ENCODE measurements around the gene COL7A1. TPM values are rescaled to one million over a fixed set of nuclear protein-coding genes. Genes with fewer than 3 reads are reported as not detected.

COL7A1 gene
- polyA plus RNA-seq, 1 donor from 2014 or later, result 45.3 TPM

DNA sequence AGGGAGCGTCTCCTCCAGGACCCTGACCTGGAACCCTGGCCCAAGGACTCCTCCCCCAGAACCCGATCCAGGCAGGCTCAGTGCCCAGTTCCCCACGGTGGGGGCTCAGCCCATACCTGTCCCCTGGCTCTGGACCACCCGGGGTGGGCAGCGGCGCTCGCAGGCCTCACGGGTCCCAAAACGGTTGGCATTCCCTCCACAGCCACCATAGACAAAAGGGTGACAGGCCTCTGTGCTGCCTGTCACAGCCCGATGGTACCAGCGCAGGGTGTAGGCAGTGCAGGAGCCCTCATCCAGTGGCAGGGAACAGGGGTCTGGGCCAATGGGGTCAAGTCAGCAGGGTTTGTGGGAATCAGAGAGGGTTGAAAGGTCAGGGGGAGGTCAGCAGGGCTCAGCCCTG lies 30.5 kb downstream of the COL7A1 start:
- H3K9me3 ChIP-seq (ENCODE audit: low read length), result no peaks in the 10 kb centered on the region
- H3K4me3 ChIP-seq (ENCODE audit: low read length), result no peak overlapping the region
- no peak overlapping the region for H3K9ac ChIP-seq (ENCODE audit: low read length)
- no peaks in the 10 kb centered on the region for H3K79me2 ChIP-seq (replicated peaks; ENCODE audit: insufficient read depth, low read length)
- H3K4me2 ChIP-seq (ENCODE audit: low read length), result no peak overlapping the region
- no peaks in the 10 kb centered on the region for H3K27me3 ChIP-seq (ENCODE audit: insufficient read depth, low read depth, low read length)
- no peaks in the 10 kb centered on the region for H3F3A ChIP-seq (ENCODE audit: insufficient read depth, low read length, poor library complexity, severe bottlenecking)
- no peaks in the 10 kb centered on the region for H3K9me2 ChIP-seq (ENCODE audit: insufficient read depth, low read length)
- no peaks in the 10 kb centered on the region for H3K36me3 ChIP-seq (ENCODE audit: insufficient read depth, low read length)
- no peak overlapping the region for H3K27ac ChIP-seq (ENCODE audit: low read length)
- H2AFZ ChIP-seq (ENCODE audit: low read depth, low read length), result no peak overlapping the region
- TF ChIP-seq EZH2 (IDR thresholded peaks at IDR 0.05; ENCODE audit: borderline replicate concordance, insufficient read depth, low read length, poor library complexity, severe bottlenecking) (no peak), REST (IDR thresholded peaks at IDR 0.05; ENCODE audit: borderline replicate concordance) (no peak), RAD21 (conservative IDR thresholded peaks at IDR 0.05) (no peak), POLR2AphosphoS5 (IDR thresholded peaks at IDR 0.05) (no peak), EP300 (conservative IDR thresholded peaks at IDR 0.05; ENCODE audit: poor library complexity, severe bottlenecking) (no peak), CTCF (IDR thresholded peaks at IDR 0.05; ENCODE audit: poor library complexity, severe bottlenecking) (no peak), MXI1 (conservative IDR thresholded peaks at IDR 0.05; ENCODE audit: poor library complexity, severe bottlenecking) (no peak), SMC3 (conservative IDR thresholded peaks at IDR 0.05; ENCODE audit: poor library complexity) (no peak)
- H4K20me1 ChIP-seq (ENCODE audit: insufficient read depth), result no peaks in the 10 kb centered on the region

DNA sequence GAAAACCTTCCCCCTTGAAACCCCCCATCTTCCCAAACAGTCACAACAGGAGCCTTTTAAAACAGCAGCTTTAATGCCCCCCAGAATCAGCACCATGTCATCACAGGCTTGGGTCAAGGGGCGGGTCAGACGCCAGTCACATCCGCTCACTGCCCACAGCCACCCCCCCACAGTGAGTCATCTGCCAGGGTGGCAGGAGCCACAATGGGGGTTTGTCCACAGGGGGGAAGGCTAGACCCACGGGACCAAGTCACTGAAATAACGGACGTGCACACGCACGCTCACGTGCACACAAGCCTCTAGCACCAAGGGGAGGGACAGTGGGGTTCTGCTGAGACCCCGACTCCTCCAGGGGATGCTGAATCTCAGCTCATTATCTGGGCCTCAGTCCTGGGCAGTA lies 31.1 kb downstream of the COL7A1 start:
- no peaks in the 10 kb centered on the region for H3K27me3 ChIP-seq (ENCODE audit: insufficient read depth, low read depth, low read length)
- no peak overlapping the region for H3K9ac ChIP-seq (ENCODE audit: low read length)
- no peaks in the 10 kb centered on the region for H3F3A ChIP-seq (ENCODE audit: insufficient read depth, low read length, poor library complexity, severe bottlenecking)
- no peaks in the 10 kb centered on the region for H3K9me2 ChIP-seq (ENCODE audit: insufficient read depth, low read length)
- H3K9me3 ChIP-seq (ENCODE audit: low read length), result no peaks in the 10 kb centered on the region
- no peak overlapping the region for H3K4me3 ChIP-seq (ENCODE audit: low read length)
- no peak overlapping the region for H3K27ac ChIP-seq (ENCODE audit: low read length)
- no peaks in the 10 kb centered on the region for H3K36me3 ChIP-seq (ENCODE audit: insufficient read depth, low read length)
- H3K4me2 ChIP-seq (ENCODE audit: low read length), result no peak overlapping the region
- H4K20me1 ChIP-seq (ENCODE audit: insufficient read depth), result no peaks in the 10 kb centered on the region
- H2AFZ ChIP-seq (ENCODE audit: low read depth, low read length), result no peak overlapping the region
- TF ChIP-seq SMC3 (conservative IDR thresholded peaks at IDR 0.05; ENCODE audit: poor library complexity), result no peak
- no peaks in the 10 kb centered on the region for H3K79me2 ChIP-seq (replicated peaks; ENCODE audit: insufficient read depth, low read length)

DNA sequence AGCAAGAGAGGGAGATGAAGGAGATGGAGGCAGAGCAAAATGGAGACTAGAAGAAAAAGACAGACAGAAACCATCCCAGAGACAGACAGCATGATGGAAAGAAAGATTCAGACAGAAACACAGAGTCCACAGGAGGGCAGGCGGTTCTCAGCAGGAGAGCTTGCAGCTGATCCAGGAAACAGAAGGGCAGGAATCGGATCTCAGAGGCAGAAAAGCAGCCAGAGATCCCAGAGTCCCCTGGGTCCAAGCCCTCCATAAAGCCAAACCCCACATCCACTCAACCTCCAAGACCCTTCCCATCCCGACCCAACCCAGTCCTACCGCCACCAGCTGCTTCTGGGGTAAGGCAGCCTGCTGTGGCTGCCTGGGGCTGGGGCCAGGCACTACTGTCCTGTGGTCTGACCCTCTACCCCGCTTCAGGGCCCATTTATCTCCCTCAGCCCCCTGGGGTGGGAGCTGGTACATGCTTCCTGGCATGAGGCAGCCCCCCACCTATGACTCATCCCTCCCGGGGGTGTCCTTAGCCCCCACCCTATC lies 31.7 kb downstream of the COL7A1 start, which contains the start of gene UCN2:
Gene UCN2, minus strand, starts transcription at position 400 of the 537 bp plus-strand sequence. CDS start 657 bp downstream, outside the sequence.
- H3K9me3 ChIP-seq (ENCODE audit: low read length), result no peaks in the 10 kb centered on the region
- H3K9ac ChIP-seq (ENCODE audit: low read length), result peak within 1 kb of the TSS; percentile 7
- H3K9me2 ChIP-seq (ENCODE audit: insufficient read depth, low read length), result no peaks in the 10 kb centered on the region
- no peak within 1 kb of the TSS for H2AFZ ChIP-seq (ENCODE audit: low read depth, low read length)
- no peaks in the 10 kb centered on the region for H3F3A ChIP-seq (ENCODE audit: insufficient read depth, low read length, poor library complexity, severe bottlenecking)
- H3K27me3 ChIP-seq (ENCODE audit: insufficient read depth, low read depth, low read length), result no peaks in the 10 kb centered on the region
- H3K79me2 ChIP-seq (replicated peaks; ENCODE audit: insufficient read depth, low read length), result no peaks in the 10 kb centered on the region
- TF ChIP-seq TAF1 (IDR thresholded peaks at IDR 0.05; ENCODE audit: low read depth) (no peak), MXI1 (conservative IDR thresholded peaks at IDR 0.05; ENCODE audit: poor library complexity, severe bottlenecking) (no peak), POLR2AphosphoS5 (IDR thresholded peaks at IDR 0.05) (no peak), REST (IDR thresholded peaks at IDR 0.05; ENCODE audit: borderline replicate concordance) (no peak), SMC3 (conservative IDR thresholded peaks at IDR 0.05; ENCODE audit: poor library complexity) (no peak), EZH2 (IDR thresholded peaks at IDR 0.05; ENCODE audit: borderline replicate concordance, insufficient read depth, low read length, poor library complexity, severe bottlenecking) (no peak), EP300 (conservative IDR thresholded peaks at IDR 0.05; ENCODE audit: poor library complexity, severe bottlenecking) (no peak), CTCF (IDR thresholded peaks at IDR 0.05; ENCODE audit: poor library complexity, severe bottlenecking) (no peak), RAD21 (conservative IDR thresholded peaks at IDR 0.05) (no peak)
- H3K36me3 ChIP-seq (ENCODE audit: insufficient read depth, low read length), result no peaks in the 10 kb centered on the region
- H3K4me3 ChIP-seq (ENCODE audit: low read length), result no peak within 1 kb of the TSS
- H3K4me2 ChIP-seq (ENCODE audit: low read length), result no peak within 1 kb of the TSS
- H3K27ac ChIP-seq (ENCODE audit: low read length), result no peak within 1 kb of the TSS
- no peaks in the 10 kb centered on the region for H4K20me1 ChIP-seq (ENCODE audit: insufficient read depth)

Data from neural cell (in vitro differentiated cells).